Thyroid gland (tissue), 4 donors: ENCODE data around the gene E2F6. TPM values are rescaled to one million over a fixed set of nuclear protein-coding genes. Genes with fewer than 3 reads are reported as not detected.

Source experiments
- DNase-seq, 2 donors: peaks; one replicate each; pipeline ENCODE4 v3.0.0-alpha.2; 2019
- H3K27ac ChIP-seq, 3 donors: fragments of 200-600 bp; sonication (generic); 1 replicate in 2 of 3; 2 replicates in 1 of 3; pipeline ENCODE4 v1.5.1; 2016 to 2019; ENCODE audit warnings: mild to moderate bottlenecking in 1 of 3, moderate library complexity in 1 of 3
- H3K27me3 ChIP-seq: fragments of 200-600 bp; sonication (generic); one replicate; pipeline ENCODE4 v1.5.1; 2019
- H3K36me3 ChIP-seq, 2 donors: fragments of 200-600 bp; sonication (generic); one replicate each; pipeline ENCODE4 v1.5.1; 2016 to 2019
- H3K4me1 ChIP-seq, 2 donors: fragments of 200-600 bp; sonication (generic); one replicate each; pipeline ENCODE4 v1.5.1; 2017 to 2019
- H3K4me3 ChIP-seq, 3 donors: fragments of 200-600 bp; sonication (generic); replicated peaks in 1 of 3; 1 replicate in 2 of 3; 2 replicates in 1 of 3; pipeline ENCODE4 v1.5.1; 2016; ENCODE audit warnings: mild to moderate bottlenecking in 1 of 3
- H3K9me3 ChIP-seq: fragments of 200-600 bp; sonication (generic); one replicate; pipeline ENCODE4 v1.5.1; 2017
- CTCF ChIP-seq, 6 experiments: fragments of 200-600 bp in 3 of 6; fragments of 450-650 bp in 3 of 6; sonication (generic) in 3 of 6; IDR thresholded peaks; one replicate each; pipeline ENCODE4 v1.5.1; 2016 to 2019; ENCODE audit warnings: antibody characterized with exemption in 6 of 6, mild to moderate bottlenecking in 2 of 6, inconsistent platforms in 1 of 6, moderate library complexity in 1 of 6
- POLR2A ChIP-seq, 2 donors: fragments of 450-650 bp; IDR thresholded peaks; one replicate each; pipeline ENCODE4 v1.6.1; 2017; ENCODE audit warnings: antibody characterized with exemption in 2 of 2, mild to moderate bottlenecking in 2 of 2, moderate library complexity in 1 of 2
- WGBS, 2 donors: methylation state at CpG; one replicate each; pipeline ENCODE4 v1.1.5; 2017; 5-methylcytosine and 5-hydroxymethylcytosine counted together
- intact Hi-C: fragments of 100-400 bp; cut with DNase I; formaldehyde crosslinking; loops from one replicate; pipeline ENCODE4 v1.15.1; 2023
- total RNA-seq, 4 donors: library from RNA; depleted of rRNA; stranded (reverse); fragments of >200 nt; gene quantifications; one replicate each; pipeline ENCODE4 v1.2.3, GENCODE V29; 2016

Gene E2F6
- total RNA-seq, 4 donors from 2014 or later, result 15.7 to 26.2 (median 21.2) TPM

GRCh38 chr2:11416186-11416585, 49.8 kb downstream of the E2F6 start:
- intact Hi-C loops, result no loop called here
- H3K4me1 ChIP-seq, result no peaks in the 10 kb centered on the region
- TF ChIP-seq POLR2A (IDR thresholded peaks at IDR 0.05) (no peak), CTCF (IDR thresholded peaks at IDR 0.05) (no peak)
- no peak for DNase-seq
- H3K9me3 ChIP-seq, result no peaks in the 10 kb centered on the region
- no peaks in the 10 kb centered on the region for H3K27me3 ChIP-seq
- no peak overlapping the region for H3K4me3 ChIP-seq
- H3K36me3 ChIP-seq, result no peaks in the 10 kb centered on the region
- no peak overlapping the region for H3K27ac ChIP-seq
- 98% methylated on average over 2 of the region's 2 CpGs for WGBS, 2 donors

- Histone ChIP-seq H3K9me3 (no peaks in the 10 kb centered on the region), H3K27me3 (no peaks in the 10 kb centered on the region), H3K4me1 (no peaks in the 10 kb centered on the region), H3K27ac (no peak overlapping the region), H3K4me3 (no peak overlapping the region), H3K36me3 (no peaks in the 10 kb centered on the region)
- TF ChIP-seq POLR2A (IDR thresholded peaks at IDR 0.05) (no peak), CTCF (IDR thresholded peaks at IDR 0.05) (no peak)
- intact Hi-C loops, result loop anchor here (5.0 kb wide), 1 partner anchor 182 kb away; no protein-coding TSS in a partner anchor
- 90 to 91% methylated on average over 12 of the region's 12 CpGs for WGBS, 2 donors
- DNase-seq, result no peak
Measured at GRCh38 chr2:11414372-11415124, 51.4 kb downstream of the E2F6 start.

- H3K27ac ChIP-seq, result no peak overlapping the region
- H3K9me3 ChIP-seq, result no peaks in the 10 kb centered on the region
- DNase-seq, result no peak
- intact Hi-C loops, result loop anchor here (5.0 kb wide), 1 partner anchor 180 kb away; no protein-coding TSS in a partner anchor
- H3K4me3 ChIP-seq, result no peak overlapping the region
- H3K4me1 ChIP-seq, result no peaks in the 10 kb centered on the region
- H3K27me3 ChIP-seq, result no peaks in the 10 kb centered on the region
- 82 to 93% methylated on average over 5 of the region's 5 CpGs for WGBS, 2 donors
- TF ChIP-seq CTCF (IDR thresholded peaks at IDR 0.05) (no peak), POLR2A (IDR thresholded peaks at IDR 0.05) (no peak)
- H3K36me3 ChIP-seq, result no peaks in the 10 kb centered on the region
Measured at GRCh38 chr2:11412449-11412810, 53.5 kb downstream of the E2F6 start.

- WGBS, 2 donors, result 36 to 43% methylated on average over 11 of the region's 11 CpGs
- H3K36me3 ChIP-seq, result no peaks in the 10 kb centered on the region
- intact Hi-C loops, result loop anchor here (5.0 kb wide), 1 partner anchor 180 kb away; no protein-coding TSS in a partner anchor
Measured at GRCh38 chr2:11411768-11412448, 54.1 kb downstream of the E2F6 start.

More at GRCh38 chr2:11411768-11412448, 54.1 kb downstream of the E2F6 start:
- Histone ChIP-seq H3K27me3 (no peaks in the 10 kb centered on the region), H3K4me1 (no peaks in the 10 kb centered on the region), H3K27ac (no peak overlapping the region), H3K9me3 (no peaks in the 10 kb centered on the region), H3K4me3 (no peak overlapping the region)
- peak; percentile 30 to 37 for DNase-seq
- TF ChIP-seq CTCF (IDR thresholded peaks at IDR 0.05) (peak; percentile 46 to 81 (median 68)), POLR2A (IDR thresholded peaks at IDR 0.05) (no peak)
